ENCODE results near the gene PRDM7. TPM values are rescaled to one million over a fixed set of nuclear protein-coding genes. Genes with fewer than 3 reads are reported as not detected.
"Not testable (repeated sequence)": the region's sequence is repeated elsewhere in the genome, so short reads cannot be mapped to it uniquely, and the experiment has no call there.

The PRDM7 gene
- total RNA-seq, 1 experiment from 2014 or later = not detected

DNA sequence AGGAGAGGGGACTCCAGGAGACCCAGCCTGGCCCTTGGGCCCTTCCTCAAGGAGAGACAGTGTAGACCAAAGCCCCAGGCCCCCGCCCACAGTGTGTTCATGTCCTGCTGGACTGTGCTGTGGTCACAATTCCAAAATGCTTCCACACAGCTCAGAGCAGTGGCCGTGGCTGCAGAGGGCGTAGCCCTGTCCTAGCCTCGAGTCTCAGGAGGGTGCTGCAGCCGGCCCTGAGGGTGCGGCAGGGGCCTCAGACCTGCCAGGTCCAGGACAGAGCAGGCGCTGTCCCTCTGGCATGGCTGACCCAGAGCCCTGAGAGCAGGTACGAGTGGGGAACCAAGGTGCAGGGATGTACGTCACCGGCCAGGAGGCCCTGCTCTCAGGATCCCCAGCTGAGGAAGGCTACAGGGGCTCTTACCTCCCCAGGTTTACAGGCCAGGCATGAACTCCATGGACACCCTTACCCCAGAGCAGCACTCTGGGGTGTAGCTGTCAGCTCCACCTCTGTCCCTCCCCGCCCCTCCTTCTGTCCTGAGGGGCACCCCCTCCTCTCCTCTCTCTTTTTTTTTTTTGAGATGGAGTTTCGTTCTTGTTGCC is 65.1 kb downstream of the PRDM7 start:
- peaks cover 17% of the 10 kb centered on the region; the same call in 1 of the 2 replicates for H4K20me1 ChIP-seq (ENCODE audit: insufficient read depth, low read depth, low read length)
- H3K4me2 ChIP-seq (ENCODE audit: low read depth, low read length, poor library complexity, severe bottlenecking) = no peak overlapping the region
- H3K4me1 ChIP-seq (ENCODE audit: low read length) = peaks cover 25% of the 10 kb centered on the region

DNA sequence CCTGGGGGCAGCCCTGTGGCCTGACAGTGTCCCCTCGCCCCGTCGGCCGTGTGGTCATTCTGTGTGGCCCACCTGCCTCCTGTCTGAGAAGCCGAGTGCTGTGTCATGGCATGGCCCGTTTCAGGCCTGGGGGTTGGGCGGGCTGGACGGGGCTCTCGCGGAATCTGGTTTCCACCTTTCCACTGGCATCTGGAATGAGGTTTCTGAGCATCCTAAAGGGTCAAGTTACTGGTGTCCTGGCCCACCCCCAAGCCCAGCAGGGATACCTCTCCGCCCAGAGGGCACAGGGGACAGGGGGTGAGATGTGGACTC is 65.7 kb downstream of the PRDM7 start:
- H3K4me2 ChIP-seq (ENCODE audit: low read depth, low read length, poor library complexity, severe bottlenecking) = no peak overlapping the region
- peaks cover 17% of the 10 kb centered on the region; the same call in 1 of the 2 replicates for H4K20me1 ChIP-seq (ENCODE audit: insufficient read depth, low read depth, low read length)
- H3K9ac ChIP-seq (ENCODE audit: low read length) = no peak overlapping the region
- no peaks in the 10 kb centered on the region for H3K9me2 ChIP-seq (replicated peaks; ENCODE audit: insufficient read depth, low read length)
- no peaks in the 10 kb centered on the region for H3K36me3 ChIP-seq (ENCODE audit: insufficient read depth, low read length)
- no peaks in the 10 kb centered on the region for H3K79me2 ChIP-seq (ENCODE audit: low read length)
- no peaks in the 10 kb centered on the region for H3K27me3 ChIP-seq (ENCODE audit: low read length)
- no peak overlapping the region for H3K4me3 ChIP-seq (ENCODE audit: low read length)
- no peak overlapping the region for H2AFZ ChIP-seq (ENCODE audit: low read length)
- H3K4me1 ChIP-seq (ENCODE audit: low read length) = peaks cover 30% of the 10 kb centered on the region
- no peaks in the 10 kb centered on the region for H3K9me3 ChIP-seq (ENCODE audit: low read length)
- DNase-seq = no peak
- no peak overlapping the region for H3K27ac ChIP-seq (ENCODE audit: low read length)

More for the DNA sequence above, 65.1 kb downstream of the PRDM7 start:
- H3K27me3 ChIP-seq (ENCODE audit: low read length) = no peaks in the 10 kb centered on the region
- H3K9ac ChIP-seq (ENCODE audit: low read length) = no peak overlapping the region
- H3K36me3 ChIP-seq (ENCODE audit: insufficient read depth, low read length) = no peaks in the 10 kb centered on the region
- no peak for DNase-seq
- H3K4me3 ChIP-seq (ENCODE audit: low read length) = no peak overlapping the region
- H3K9me3 ChIP-seq (ENCODE audit: low read length) = no peaks in the 10 kb centered on the region
- H2AFZ ChIP-seq (ENCODE audit: low read length) = no peak overlapping the region
- no peaks in the 10 kb centered on the region for H3K79me2 ChIP-seq (ENCODE audit: low read length)
- no peaks in the 10 kb centered on the region for H3K9me2 ChIP-seq (replicated peaks; ENCODE audit: insufficient read depth, low read length)
- no peak overlapping the region for H3K27ac ChIP-seq (ENCODE audit: low read length)

DNA sequence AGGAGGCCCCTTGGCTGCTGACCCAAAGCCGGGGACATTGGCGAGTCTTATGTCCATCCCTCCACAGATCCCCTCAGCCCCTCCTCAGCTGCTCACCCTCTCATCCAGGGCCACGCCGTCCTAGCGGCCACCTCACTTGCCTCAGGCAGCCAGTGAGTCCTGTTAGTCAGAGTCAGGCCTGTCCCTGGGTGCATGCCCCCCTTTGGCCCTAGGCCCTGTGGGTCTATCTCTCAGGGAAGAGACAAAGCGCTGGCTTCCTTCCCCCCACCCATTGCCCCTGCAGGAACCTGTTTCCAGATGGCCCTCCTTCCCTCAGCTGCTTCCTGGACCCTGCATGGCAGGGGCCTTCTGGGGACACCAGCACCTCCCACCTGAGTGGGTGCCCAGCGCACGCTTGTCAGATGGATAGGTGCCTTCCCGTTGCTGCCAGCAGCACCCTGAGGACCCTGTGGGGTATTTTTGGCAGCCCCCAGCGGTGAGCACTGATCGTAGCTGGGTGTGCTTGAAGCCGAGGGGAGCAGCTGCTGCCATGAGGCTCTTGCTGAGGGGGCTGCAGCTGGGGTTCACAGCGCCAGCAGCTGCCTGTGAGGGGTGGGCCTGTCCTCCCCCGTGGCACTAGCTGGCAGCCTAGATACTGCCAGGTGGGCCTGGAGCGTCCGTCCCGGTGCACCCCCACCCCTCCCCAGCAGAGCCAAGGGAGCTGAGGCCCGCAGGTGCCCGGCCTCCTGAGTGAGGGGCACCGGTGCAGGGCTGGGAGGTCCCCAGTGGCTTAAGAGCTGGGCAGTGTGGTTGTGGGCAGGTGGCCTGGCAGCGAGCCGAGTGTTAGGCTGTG is 66.2 kb downstream of the PRDM7 start:
- Histone ChIP-seq H3K36me3 (ENCODE audit: insufficient read depth, low read length) (no peaks in the 10 kb centered on the region), H3K4me3 (ENCODE audit: low read length) (no peak overlapping the region), H3K27me3 (ENCODE audit: low read length) (no peaks in the 10 kb centered on the region), H3K9ac (ENCODE audit: low read length) (no peak overlapping the region), H2AFZ (ENCODE audit: low read length) (no peak overlapping the region), H3K4me2 (ENCODE audit: low read depth, low read length, poor library complexity, severe bottlenecking) (no peak overlapping the region), H3K9me2 (replicated peaks; ENCODE audit: insufficient read depth, low read length) (no peaks in the 10 kb centered on the region), H3K4me1 (ENCODE audit: low read length) (peaks cover 30% of the 10 kb centered on the region), H4K20me1 (ENCODE audit: insufficient read depth, low read depth, low read length) (peaks cover 17% of the 10 kb centered on the region; the same call in 1 of the 2 replicates), H3K27ac (ENCODE audit: low read length) (no peak overlapping the region), H3K79me2 (ENCODE audit: low read length) (no peaks in the 10 kb centered on the region), H3K9me3 (ENCODE audit: low read length) (no peaks in the 10 kb centered on the region)
- no peak for DNase-seq

DNA sequence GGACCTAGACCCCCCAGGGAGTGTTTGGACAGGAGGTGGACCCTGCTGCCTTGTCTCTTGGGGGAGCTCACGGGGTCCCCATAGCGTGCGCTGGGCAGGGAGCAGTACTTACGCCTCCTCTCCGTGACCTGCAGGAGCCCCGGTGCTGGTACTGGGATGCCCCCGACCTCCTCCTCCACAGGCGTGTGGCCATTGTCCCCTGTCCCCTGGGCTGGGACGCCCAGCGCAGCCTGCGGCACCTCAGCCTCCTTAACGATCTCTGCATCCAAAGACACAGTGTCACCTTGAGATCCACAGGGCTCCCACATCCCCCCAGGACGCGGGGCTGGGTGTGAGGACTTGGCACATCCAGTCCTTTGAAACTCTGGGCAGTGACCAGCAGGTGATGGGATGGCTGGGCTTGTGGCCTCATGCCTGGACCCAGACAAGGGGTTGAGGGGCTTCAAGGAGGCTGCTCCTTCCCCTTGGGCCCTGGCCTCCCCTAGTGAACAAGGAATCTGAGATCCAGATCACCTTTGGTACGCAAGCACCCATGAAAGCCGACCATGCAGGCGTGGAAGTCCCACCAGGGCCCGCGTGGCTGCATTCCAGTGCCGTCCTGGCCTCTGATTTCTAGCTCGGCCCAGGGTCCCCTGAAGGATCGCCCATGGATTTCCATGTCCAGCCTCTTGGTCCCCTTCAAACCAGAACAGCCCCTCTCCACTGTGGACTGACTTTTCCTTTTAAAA is 67.8 kb downstream of the PRDM7 start:
- Histone ChIP-seq H3K79me2 (ENCODE audit: low read length) (no peaks in the 10 kb centered on the region), H2AFZ (ENCODE audit: low read length) (no peak overlapping the region), H3K9me2 (replicated peaks; ENCODE audit: insufficient read depth, low read length) (no peaks in the 10 kb centered on the region), H3K4me3 (ENCODE audit: low read length) (no peak overlapping the region), H3K4me1 (ENCODE audit: low read length) (peaks cover 30% of the 10 kb centered on the region), H3K27ac (ENCODE audit: low read length) (no peak overlapping the region), H3K9me3 (ENCODE audit: low read length) (no peaks in the 10 kb centered on the region), H3K36me3 (ENCODE audit: insufficient read depth, low read length) (no peaks in the 10 kb centered on the region), H3K27me3 (ENCODE audit: low read length) (no peaks in the 10 kb centered on the region), H3K9ac (ENCODE audit: low read length) (0 out of 2 replicates have a peak overlapping the region, but pooled peaks have one; percentile 11), H3K4me2 (ENCODE audit: low read depth, low read length, poor library complexity, severe bottlenecking) (no peak overlapping the region), H4K20me1 (ENCODE audit: insufficient read depth, low read depth, low read length) (peaks cover 13% of the 10 kb centered on the region; the same call in 1 of the 2 replicates)
- no peak for DNase-seq

DNA sequence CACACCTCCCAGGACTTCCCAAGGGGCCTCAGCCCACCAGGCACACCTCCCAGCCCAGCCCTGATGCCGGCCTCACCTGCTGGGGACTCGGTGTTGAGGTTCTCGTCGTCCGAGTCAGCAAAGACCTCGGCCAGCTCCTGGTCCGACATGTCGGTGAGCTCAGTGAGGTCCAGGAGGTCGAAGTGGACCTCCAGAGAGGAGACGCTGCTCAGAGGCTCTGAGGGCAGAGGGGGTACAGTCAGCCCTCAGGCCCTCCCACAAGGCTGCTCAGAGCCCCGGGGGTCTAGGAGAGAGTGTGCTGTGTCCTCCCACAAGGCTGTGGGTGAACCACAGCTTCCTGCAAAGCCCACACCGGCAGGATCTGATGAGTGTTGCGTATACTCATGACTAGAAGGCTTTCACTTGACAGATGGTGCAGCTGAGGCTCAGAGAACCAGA is 68.4 kb downstream of the PRDM7 start:
- Histone ChIP-seq H3K9ac (ENCODE audit: low read length) (peak overlapping the region; percentile 11), H3K9me2 (replicated peaks; ENCODE audit: insufficient read depth, low read length) (no peaks in the 10 kb centered on the region), H3K36me3 (ENCODE audit: insufficient read depth, low read length) (no peaks in the 10 kb centered on the region), H2AFZ (ENCODE audit: low read length) (no peak overlapping the region), H3K79me2 (ENCODE audit: low read length) (no peaks in the 10 kb centered on the region), H3K4me2 (ENCODE audit: low read depth, low read length, poor library complexity, severe bottlenecking) (no peak overlapping the region), H3K9me3 (ENCODE audit: low read length) (no peaks in the 10 kb centered on the region), H4K20me1 (ENCODE audit: insufficient read depth, low read depth, low read length) (peaks cover 13% of the 10 kb centered on the region; the same call in 1 of the 2 replicates), H3K4me1 (ENCODE audit: low read length) (peaks cover 30% of the 10 kb centered on the region), H3K27me3 (ENCODE audit: low read length) (no peaks in the 10 kb centered on the region), H3K27ac (ENCODE audit: low read length) (peak overlapping the region; percentile 84), H3K4me3 (ENCODE audit: low read length) (no peak overlapping the region)
- peak; percentile 68 for DNase-seq

DNA sequence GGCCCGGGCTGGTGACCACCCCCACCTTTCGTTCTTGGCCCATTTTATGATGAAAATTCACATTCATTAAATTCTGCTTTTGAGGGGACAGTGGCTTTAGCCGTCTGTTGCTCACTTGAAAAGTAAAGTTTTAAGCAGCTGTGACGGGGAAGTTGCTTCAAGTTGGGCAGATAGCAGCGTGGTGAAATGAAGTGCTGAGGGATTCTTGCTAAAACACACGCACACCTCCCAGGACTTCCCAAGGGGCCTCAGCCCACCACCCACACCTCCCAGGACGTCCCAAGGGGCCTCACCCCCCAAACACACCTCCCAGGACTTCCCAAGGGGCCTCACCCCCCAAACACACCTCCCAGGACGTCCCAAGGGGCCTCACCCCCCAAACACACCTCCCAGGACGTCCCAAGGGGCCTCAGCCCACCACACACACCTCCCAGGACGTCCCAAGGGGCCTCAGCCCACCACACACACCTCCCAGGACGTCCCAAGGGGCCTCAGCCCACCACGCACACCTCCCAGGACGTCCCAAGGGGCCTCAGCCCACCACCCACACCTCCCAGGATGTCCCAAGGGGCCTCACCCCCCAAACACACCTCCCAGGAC is 69.4 kb downstream of the PRDM7 start:
- not testable (repeated sequence) for H3K9me2 ChIP-seq (replicated peaks; ENCODE audit: insufficient read depth, low read length); H3K9me3 ChIP-seq (ENCODE audit: low read length); H3K4me3 ChIP-seq (ENCODE audit: low read length); H2AFZ ChIP-seq (ENCODE audit: low read length); H3K36me3 ChIP-seq (ENCODE audit: insufficient read depth, low read length); H3K27me3 ChIP-seq (ENCODE audit: low read length); H3K79me2 ChIP-seq (ENCODE audit: low read length)
- DNase-seq = peak; percentile 63
- H3K4me2 ChIP-seq (ENCODE audit: low read depth, low read length, poor library complexity, severe bottlenecking) = peak overlapping the region; percentile 30
- H3K27ac ChIP-seq (ENCODE audit: low read length) = peak overlapping the region; percentile 84
- peaks cover 28% of the 10 kb centered on the region for H3K4me1 ChIP-seq (ENCODE audit: low read length)
- H4K20me1 ChIP-seq (ENCODE audit: insufficient read depth, low read depth, low read length) = peaks cover 13% of the 10 kb centered on the region; the same call in 1 of the 2 replicates
- peak overlapping the region; percentile 16; the same call in 1 of the 2 replicates for H3K9ac ChIP-seq (ENCODE audit: low read length)

DNA sequence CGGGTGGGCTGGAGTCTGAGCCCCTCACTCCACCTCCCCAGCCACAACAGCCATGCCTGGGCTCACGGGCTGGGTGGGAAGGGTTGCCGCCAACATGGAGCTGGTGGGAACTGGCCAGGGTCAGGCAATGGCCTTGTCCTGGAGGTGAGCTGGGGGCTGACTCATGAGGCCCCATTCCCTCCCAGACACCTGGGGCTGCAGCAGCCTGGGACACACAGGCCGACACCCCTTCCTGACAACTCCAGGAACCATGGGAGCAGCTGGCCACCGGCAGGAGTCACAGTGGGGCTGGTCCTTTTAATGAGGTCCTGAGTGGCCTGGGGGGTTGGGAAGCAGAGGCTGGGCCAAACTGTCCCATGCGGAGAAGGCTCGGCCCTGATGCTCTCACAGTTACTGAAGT is 70.1 kb downstream of the PRDM7 start:
- H3K79me2 ChIP-seq (ENCODE audit: low read length) = no peaks in the 10 kb centered on the region
- peak overlapping the region; percentile 84 for H3K27ac ChIP-seq (ENCODE audit: low read length)
- H3K27me3 ChIP-seq (ENCODE audit: low read length) = no peaks in the 10 kb centered on the region
- H2AFZ ChIP-seq (ENCODE audit: low read length) = no peak overlapping the region
- H3K9ac ChIP-seq (ENCODE audit: low read length) = peak overlapping the region; percentile 16; the same call in 1 of the 2 replicates
- peaks cover 28% of the 10 kb centered on the region for H3K4me1 ChIP-seq (ENCODE audit: low read length)
- peaks cover 15% of the 10 kb centered on the region; the same call in 1 of the 2 replicates for H4K20me1 ChIP-seq (ENCODE audit: insufficient read depth, low read depth, low read length)
- no peaks in the 10 kb centered on the region for H3K9me2 ChIP-seq (replicated peaks; ENCODE audit: insufficient read depth, low read length)
- no peak for DNase-seq
- H3K4me3 ChIP-seq (ENCODE audit: low read length) = no peak overlapping the region
- H3K36me3 ChIP-seq (ENCODE audit: insufficient read depth, low read length) = no peaks in the 10 kb centered on the region
- peak overlapping the region; percentile 30 for H3K4me2 ChIP-seq (ENCODE audit: low read depth, low read length, poor library complexity, severe bottlenecking)
- no peaks in the 10 kb centered on the region for H3K9me3 ChIP-seq (ENCODE audit: low read length)

All from Karpas-422 (cell line).